A673 (cell line): ENCODE measurements around the gene CDC42EP4. TPM values are rescaled to one million over a fixed set of nuclear protein-coding genes. Genes with fewer than 3 reads are reported as not detected.

ENCODE experiments used
- BruUV-seq: library from RNA; stranded (reverse); fragments of 400-500 nt; replicated peaks from 2 replicates; lab custom pipeline; 2021; lab: Mats Ljungman, UMichigan
- CTCF ChIA-PET: fragments of 300-600 bp; sonication (Branson Sonifier 250); formaldehyde crosslinking; loops from one replicate; lab custom pipeline; 2022; ENCODE audit warnings: antibody characterized with exemption; lab: Charles Lee
- POLR2A ChIA-PET: fragments of 300-600 bp; sonication (Branson Sonifier 250); formaldehyde crosslinking; loops from one replicate; lab custom pipeline; 2022; ENCODE audit warnings: antibody characterized with exemption; ENCODE audit not compliant: low non-redundant PET; lab: Charles Lee
- DNase-seq: peaks from one replicate; pipeline ENCODE4 v3.0.0-alpha.2; 2015; ENCODE audit warnings: low spot score
- H3K27ac ChIP-seq: fragments of 200-600 bp; sonication (generic); 2 replicates; pipeline ENCODE4 v1.5.1; 2016; ENCODE audit warnings: mixed run types, low read depth, mild to moderate bottlenecking, mixed read lengths, antibody characterized with exemption, low read length; ENCODE audit not compliant: poor library complexity, severe bottlenecking
- H3K27me3 ChIP-seq: fragments of 200-600 bp; sonication (generic); replicated peaks from 2 replicates; pipeline ENCODE4 v1.6.1; 2017; ENCODE audit warnings: mixed run types, low read depth, mild to moderate bottlenecking, mixed read lengths, antibody characterized with exemption, low read length; ENCODE audit not compliant: insufficient read depth, poor library complexity
- H3K36me3 ChIP-seq: fragments of 200-600 bp; sonication (generic); 2 replicates; pipeline ENCODE4 v1.6.1; 2016; ENCODE audit warnings: mixed run types, mild to moderate bottlenecking, mixed read lengths, antibody characterized with exemption, low read length; ENCODE audit not compliant: insufficient read depth, poor library complexity, severe bottlenecking
- H3K4me1 ChIP-seq: fragments of 200-600 bp; sonication (generic); 2 replicates; pipeline ENCODE4 v1.6.1; 2017; ENCODE audit warnings: mixed run types, mild to moderate bottlenecking, mixed read lengths, antibody characterized with exemption, low read length; ENCODE audit not compliant: insufficient read depth, poor library complexity, severe bottlenecking
- H3K4me3 ChIP-seq: fragments of 200-600 bp; sonication (generic); 2 replicates; pipeline ENCODE4 v1.5.1; 2016; ENCODE audit warnings: low read depth, mixed run types, mild to moderate bottlenecking, mixed read lengths, low read length; ENCODE audit not compliant: poor library complexity, severe bottlenecking
- H3K9me3 ChIP-seq: fragments of 200-600 bp; sonication (generic); 2 replicates; pipeline ENCODE4 v1.6.1; 2016; ENCODE audit warnings: mixed run types, low read depth, mild to moderate bottlenecking, mixed read lengths, antibody characterized with exemption, low read length; ENCODE audit not compliant: poor library complexity, severe bottlenecking
- EZH2 ChIP-seq: fragments of 200-600 bp; sonication (generic); IDR thresholded peaks from 2 replicates; pipeline ENCODE4 v1.6.1; 2017; ENCODE audit warnings: borderline replicate concordance, low read depth, mild to moderate bottlenecking, mixed read lengths, antibody characterized with exemption, low read length; ENCODE audit not compliant: poor library complexity, severe bottlenecking
- intact Hi-C: fragments of 100-400 bp; cut with micrococcal nuclease; formaldehyde crosslinking; loops from one replicate; pipeline ENCODE4 v1.10.0; 2022; ENCODE audit not compliant: unreplicated experiment
- total RNA-seq: library from RNA; stranded (reverse); gene quantifications from 2 replicates; pipeline ENCODE4 v1.2.3, GENCODE V29; 2021
- TF ChIP-seq, protein P1 (sequence below): fragments of 300-800, 200-600 bp; sonication (generic); conservative IDR thresholded peaks from 2 replicates; pipeline ENCODE4 v1.5.1; 2017; ENCODE audit warnings: low read depth, mild to moderate bottlenecking, antibody characterized with exemption, low read length, moderate library complexity, mixed read lengths

Gene CDC42EP4
- total RNA-seq, 1 experiment from 2014 or later, result 37.5 TPM

DNA sequence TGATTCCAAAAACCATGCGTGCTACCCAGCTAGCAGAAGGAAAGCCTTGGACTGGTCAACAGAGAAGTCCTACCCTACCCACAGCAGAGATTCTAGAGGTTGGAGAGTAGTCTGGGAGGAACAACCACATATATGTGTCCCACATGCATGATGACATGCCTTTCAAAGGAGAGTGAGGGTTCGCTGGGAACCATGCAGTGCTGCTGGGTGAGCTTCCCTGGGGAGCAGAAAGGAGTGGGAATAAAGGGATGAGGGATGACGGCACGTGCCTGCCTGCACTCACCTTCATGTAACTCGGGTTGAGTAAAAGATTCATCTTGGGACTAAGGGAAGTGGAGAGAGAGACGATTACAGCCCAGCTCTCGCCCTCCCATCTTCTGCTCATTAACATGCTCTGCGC is 59.9 kb downstream of the CDC42EP4 start:
- Histone ChIP-seq H3K4me1 (no peaks in the 10 kb centered on the region), H3K36me3 (peaks cover 6% of the 10 kb centered on the region), H3K4me3 (no peak overlapping the region), H3K27ac (no peak overlapping the region), H3K9me3 (no peaks in the 10 kb centered on the region), H3K27me3 (no peaks in the 10 kb centered on the region)
- POLR2A ChIA-PET, result no interaction called here
- no peak for DNase-seq
- CTCF ChIA-PET, result no interaction called here
- intact Hi-C loops, result no loop called here
- TF ChIP-seq, protein P1, sequence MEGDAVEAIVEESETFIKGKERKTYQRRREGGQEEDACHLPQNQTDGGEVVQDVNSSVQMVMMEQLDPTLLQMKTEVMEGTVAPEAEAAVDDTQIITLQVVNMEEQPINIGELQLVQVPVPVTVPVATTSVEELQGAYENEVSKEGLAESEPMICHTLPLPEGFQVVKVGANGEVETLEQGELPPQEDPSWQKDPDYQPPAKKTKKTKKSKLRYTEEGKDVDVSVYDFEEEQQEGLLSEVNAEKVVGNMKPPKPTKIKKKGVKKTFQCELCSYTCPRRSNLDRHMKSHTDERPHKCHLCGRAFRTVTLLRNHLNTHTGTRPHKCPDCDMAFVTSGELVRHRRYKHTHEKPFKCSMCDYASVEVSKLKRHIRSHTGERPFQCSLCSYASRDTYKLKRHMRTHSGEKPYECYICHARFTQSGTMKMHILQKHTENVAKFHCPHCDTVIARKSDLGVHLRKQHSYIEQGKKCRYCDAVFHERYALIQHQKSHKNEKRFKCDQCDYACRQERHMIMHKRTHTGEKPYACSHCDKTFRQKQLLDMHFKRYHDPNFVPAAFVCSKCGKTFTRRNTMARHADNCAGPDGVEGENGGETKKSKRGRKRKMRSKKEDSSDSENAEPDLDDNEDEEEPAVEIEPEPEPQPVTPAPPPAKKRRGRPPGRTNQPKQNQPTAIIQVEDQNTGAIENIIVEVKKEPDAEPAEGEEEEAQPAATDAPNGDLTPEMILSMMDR, result no peak
- no peak for TF ChIP-seq EZH2
- no TSS peak for BruUV-seq

DNA sequence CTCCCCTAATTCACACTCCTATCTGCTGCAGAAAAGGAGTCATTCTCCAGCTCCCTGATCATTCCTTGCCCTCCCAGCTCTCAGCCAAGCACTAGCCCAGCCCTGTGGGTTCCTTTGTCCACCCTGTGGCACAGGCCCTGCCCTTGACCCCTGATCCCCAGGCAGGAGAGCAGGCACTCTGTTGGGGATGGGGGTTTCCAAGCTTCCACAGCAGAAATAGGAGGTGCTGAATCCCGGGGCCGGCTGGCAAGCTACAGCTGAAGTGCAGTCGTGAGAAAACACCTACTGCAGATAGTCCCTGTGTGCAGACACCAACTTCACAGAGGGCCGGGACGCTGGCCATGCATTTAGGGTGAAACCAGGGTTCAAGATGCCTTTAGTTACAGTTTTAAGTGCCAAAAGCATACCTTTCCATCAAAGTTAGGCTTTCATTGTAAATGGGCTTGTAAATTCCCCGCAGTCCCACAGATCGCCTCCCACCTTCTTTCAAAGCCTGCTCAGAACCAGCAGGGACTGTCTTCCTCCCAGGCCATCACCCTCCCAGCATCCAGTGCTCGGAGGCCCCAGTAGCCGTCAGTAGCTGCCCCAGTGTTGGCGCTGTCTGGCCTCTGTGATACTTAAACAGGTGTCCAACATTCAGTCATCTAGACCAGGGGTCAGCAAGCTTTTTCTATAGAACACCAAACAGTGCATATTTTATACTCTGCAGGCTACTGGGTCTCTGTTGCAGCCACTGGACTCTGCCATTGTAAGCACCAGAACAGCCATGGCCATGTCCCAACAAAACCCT is 60.8 kb downstream of the CDC42EP4 start:
- peaks cover 7% of the 10 kb centered on the region for H3K36me3 ChIP-seq
- TF ChIP-seq, protein P1, result no peak
- TF ChIP-seq EZH2, result no peak
- intact Hi-C loops, result no loop called here
- ChIA-PET POLR2A (no interaction called here), CTCF (interaction anchor here (2.1 kb wide), 1 partner anchor 119 kb away, joined by 4 read pairs; no protein-coding TSS in a partner anchor)
- H3K4me3 ChIP-seq, result no peak overlapping the region
- no peaks in the 10 kb centered on the region for H3K9me3 ChIP-seq
- DNase-seq, result no peak
- no peaks in the 10 kb centered on the region for H3K4me1 ChIP-seq
- H3K27ac ChIP-seq, result no peak overlapping the region
- BruUV-seq, result no TSS peak
- no peaks in the 10 kb centered on the region for H3K27me3 ChIP-seq

DNA sequence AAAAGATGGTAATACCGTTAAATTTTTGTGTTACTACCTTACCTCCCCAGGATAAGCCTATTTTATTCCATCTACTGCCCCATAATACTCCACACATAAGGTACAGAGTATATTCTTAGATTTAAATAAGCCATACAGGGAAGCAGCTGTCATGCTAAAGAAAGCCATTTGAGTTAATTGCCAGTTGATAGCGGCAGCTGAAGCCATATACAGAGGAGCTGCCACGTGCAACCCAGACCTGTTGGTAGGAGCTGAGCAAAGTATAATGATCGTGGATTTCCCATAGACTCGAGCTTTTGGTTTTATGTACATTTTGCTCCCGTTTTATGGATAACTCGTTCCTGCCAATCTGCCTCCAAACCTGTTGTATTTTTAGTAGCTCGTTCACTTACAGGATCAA is 62.1 kb downstream of the CDC42EP4 start:
- ChIA-PET POLR2A (no interaction called here), CTCF (interaction anchor here (2.1 kb wide), 1 partner anchor 120 kb away, joined by 4 read pairs; no protein-coding TSS in a partner anchor)
- H3K36me3 ChIP-seq, result peaks cover 12% of the 10 kb centered on the region
- no peak overlapping the region for H3K27ac ChIP-seq
- BruUV-seq, result no TSS peak
- no peaks in the 10 kb centered on the region for H3K27me3 ChIP-seq
- TF ChIP-seq EZH2, result no peak
- TF ChIP-seq, protein P1, result no peak
- DNase-seq, result no peak
- no peaks in the 10 kb centered on the region for H3K9me3 ChIP-seq
- intact Hi-C loops, result loop anchor here (5.0 kb wide), 1 partner anchor 522 kb away; no protein-coding TSS in a partner anchor
- no peaks in the 10 kb centered on the region for H3K4me1 ChIP-seq
- no peak overlapping the region for H3K4me3 ChIP-seq
